ENCODE results near the gene NECAB2. TPM values are rescaled to one million over a fixed set of nuclear protein-coding genes. Genes with fewer than 3 reads are reported as not detected.

Gene NECAB2
- total RNA-seq, 1 donor from 2014 or later, result 6.5 TPM

- Mint-ChIP-seq H3K9me3 (no peaks in the 10 kb centered on the region), H3K36me3 (no peaks in the 10 kb centered on the region), H3K4me3 (no peak overlapping the region), H3K27ac (peak overlapping the region; percentile 28), H3K4me1 (ENCODE audit: unreplicated experiment) (peaks cover 9% of the 10 kb centered on the region), H3K27me3 (no peaks in the 10 kb centered on the region)
- no peak for DNase-seq (ENCODE audit: extremely low spot score, unreplicated experiment)
- TF ChIP-seq CTCF (conservative IDR thresholded peaks at IDR 0.05), result no peak
Measured at GRCh38 chr16:83951544-83951943, 16.5 kb upstream of the NECAB2 start.

GRCh38 chr16:83952587-83952939 is 15.5 kb upstream of the NECAB2 start:
- H3K4me3 Mint-ChIP-seq, result peak overlapping the region; percentile 52
- peak overlapping the region; percentile 82 for H3K27ac Mint-ChIP-seq
- TF ChIP-seq CTCF (conservative IDR thresholded peaks at IDR 0.05), result no peak
- no peak for DNase-seq (ENCODE audit: extremely low spot score, unreplicated experiment)
- H3K36me3 Mint-ChIP-seq, result no peaks in the 10 kb centered on the region
- no peaks in the 10 kb centered on the region for H3K9me3 Mint-ChIP-seq
- H3K27me3 Mint-ChIP-seq, result no peaks in the 10 kb centered on the region
- H3K4me1 Mint-ChIP-seq (ENCODE audit: unreplicated experiment), result peaks cover 9% of the 10 kb centered on the region

GRCh38 chr16:83952940-83953795 is 14.9 kb upstream of the NECAB2 start, which contains the start of gene OSGIN1:
OSGIN1 (plus strand) TSS chr16:83953240; CDS start chr16:83957672, 4,432 bp downstream.
- Mint-ChIP-seq H3K27ac (peak within 1 kb of the TSS; percentile 92), H3K36me3 (no peaks in the 10 kb centered on the region), H3K27me3 (no peaks in the 10 kb centered on the region), H3K9me3 (no peaks in the 10 kb centered on the region), H3K4me3 (peak within 1 kb of the TSS; percentile 86), H3K4me1 (ENCODE audit: unreplicated experiment) (peaks cover 9% of the 10 kb centered on the region)
- TF ChIP-seq CTCF (conservative IDR thresholded peaks at IDR 0.05), result no peak
- no peak for DNase-seq (ENCODE audit: extremely low spot score, unreplicated experiment)

GRCh38 chr16:83953796-83954576 is 14.1 kb upstream of the NECAB2 start:
- TF ChIP-seq CTCF (conservative IDR thresholded peaks at IDR 0.05), result peak; percentile 60
- peak overlapping the region; percentile 86 for H3K4me3 Mint-ChIP-seq
- H3K9me3 Mint-ChIP-seq, result no peaks in the 10 kb centered on the region
- H3K36me3 Mint-ChIP-seq, result no peaks in the 10 kb centered on the region
- peaks cover 9% of the 10 kb centered on the region for H3K4me1 Mint-ChIP-seq (ENCODE audit: unreplicated experiment)
- H3K27me3 Mint-ChIP-seq, result no peaks in the 10 kb centered on the region
- peak overlapping the region; percentile 92 for H3K27ac Mint-ChIP-seq
- DNase-seq (ENCODE audit: extremely low spot score, unreplicated experiment), result no peak

GRCh38 chr16:83954577-83955016 is 13.4 kb upstream of the NECAB2 start:
- Mint-ChIP-seq H3K9me3 (no peaks in the 10 kb centered on the region), H3K27me3 (no peaks in the 10 kb centered on the region), H3K4me1 (ENCODE audit: unreplicated experiment) (peaks cover 9% of the 10 kb centered on the region), H3K27ac (peak overlapping the region; percentile 92), H3K36me3 (no peaks in the 10 kb centered on the region), H3K4me3 (peak overlapping the region; percentile 86)
- no peak for TF ChIP-seq CTCF (conservative IDR thresholded peaks at IDR 0.05)
- DNase-seq (ENCODE audit: extremely low spot score, unreplicated experiment), result no peak

Measured in type B pancreatic cell (in vitro differentiated cells).